ENCODE results near the gene PCDHB8. TPM values are rescaled to one million over a fixed set of nuclear protein-coding genes. Genes with fewer than 3 reads are reported as not detected.
"Not testable (repeated sequence)": the region's sequence is repeated elsewhere in the genome, so short reads cannot be mapped to it uniquely, and the experiment has no call there.

Gene PCDHB8
- total RNA-seq, 1 donor from 2014 or later, result 0.25 TPM

DNA sequence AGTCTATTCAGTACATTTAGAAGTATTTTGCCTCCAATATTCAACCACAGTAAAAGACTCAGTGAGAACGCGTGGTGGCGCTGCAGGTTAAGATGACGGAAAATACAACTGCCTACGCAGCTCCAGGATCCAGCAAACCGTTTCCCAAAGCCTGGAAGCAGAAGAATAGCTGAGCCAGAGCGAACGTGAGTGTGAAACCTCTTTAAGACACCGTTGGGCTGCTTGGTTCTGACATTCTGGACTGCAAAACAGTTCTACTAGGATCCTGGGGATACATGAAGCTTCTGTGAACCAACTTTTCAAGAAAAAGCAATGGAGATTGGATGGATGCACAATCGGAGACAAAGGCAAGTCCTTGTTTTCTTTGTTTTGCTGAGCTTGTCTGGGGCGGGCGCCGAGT is 4.7 kb downstream of the PCDHB8 start, which contains the start of gene PCDHB16:
Gene PCDHB16 (plus strand): TSS at position 140 of the 400 bp plus-strand sequence. CDS start 173 bp downstream, at position 313.
- intact Hi-C loops (cut with DNase I), result no loop called here
- no peak for DNase-seq (ENCODE audit: extremely low spot score in 2 of 2)
- Histone ChIP-seq H3K4me3 (peak within 1 kb of the TSS; percentile 9 to 39), H3K4me1 (no peaks in the 10 kb centered on the region), H3K36me3 (no peaks in the 10 kb centered on the region), H3K27ac (peak within 1 kb of the TSS; percentile 24), H3K27me3 (no peaks in the 10 kb centered on the region), H3K9me3 (peaks cover 32% of the 10 kb centered on the region)
- TF ChIP-seq, protein P1, sequence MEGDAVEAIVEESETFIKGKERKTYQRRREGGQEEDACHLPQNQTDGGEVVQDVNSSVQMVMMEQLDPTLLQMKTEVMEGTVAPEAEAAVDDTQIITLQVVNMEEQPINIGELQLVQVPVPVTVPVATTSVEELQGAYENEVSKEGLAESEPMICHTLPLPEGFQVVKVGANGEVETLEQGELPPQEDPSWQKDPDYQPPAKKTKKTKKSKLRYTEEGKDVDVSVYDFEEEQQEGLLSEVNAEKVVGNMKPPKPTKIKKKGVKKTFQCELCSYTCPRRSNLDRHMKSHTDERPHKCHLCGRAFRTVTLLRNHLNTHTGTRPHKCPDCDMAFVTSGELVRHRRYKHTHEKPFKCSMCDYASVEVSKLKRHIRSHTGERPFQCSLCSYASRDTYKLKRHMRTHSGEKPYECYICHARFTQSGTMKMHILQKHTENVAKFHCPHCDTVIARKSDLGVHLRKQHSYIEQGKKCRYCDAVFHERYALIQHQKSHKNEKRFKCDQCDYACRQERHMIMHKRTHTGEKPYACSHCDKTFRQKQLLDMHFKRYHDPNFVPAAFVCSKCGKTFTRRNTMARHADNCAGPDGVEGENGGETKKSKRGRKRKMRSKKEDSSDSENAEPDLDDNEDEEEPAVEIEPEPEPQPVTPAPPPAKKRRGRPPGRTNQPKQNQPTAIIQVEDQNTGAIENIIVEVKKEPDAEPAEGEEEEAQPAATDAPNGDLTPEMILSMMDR (IDR thresholded peaks at IDR 0.05), result peak in 1 of 3 experiments; percentile 28
- no peak for TF ChIP-seq POLR2A (IDR thresholded peaks at IDR 0.05)

- DNase-seq (ENCODE audit: extremely low spot score in 2 of 2); H3K27me3 ChIP-seq; H3K36me3 ChIP-seq; H3K4me3 ChIP-seq; intact Hi-C loops (cut with DNase I); H3K4me1 ChIP-seq; H3K27ac ChIP-seq: not testable (repeated sequence)
- peaks cover 27% of the 10 kb centered on the region for H3K9me3 ChIP-seq
These were observed 6.7 kb downstream of the PCDHB8 start for GRCh38 chr5:141184117-141184855.

- Histone ChIP-seq H3K9me3 (peaks cover 26% of the 10 kb centered on the region), H3K36me3 (no peaks in the 10 kb centered on the region), H3K4me3 (no peak within 1 kb of the TSS), H3K4me1 (no peaks in the 10 kb centered on the region), H3K27me3 (no peaks in the 10 kb centered on the region), H3K27ac (no peak within 1 kb of the TSS)
- intact Hi-C loops (cut with DNase I), result no loop called here
- DNase-seq (ENCODE audit: extremely low spot score in 2 of 2), result no peak
- TF ChIP-seq POLR2AphosphoS5 (IDR thresholded peaks at IDR 0.05; ENCODE audit: insufficient read depth in 1 of 2, low read depth in 1 of 2) (no peak), POLR2A (IDR thresholded peaks at IDR 0.05) (no peak)
- TF ChIP-seq, protein P1 (IDR thresholded peaks at IDR 0.05), result no peak
These were observed 9.4 kb downstream of the PCDHB8 start, which contains the start of gene PCDHB9 for GRCh38 chr5:141186897-141187512. Gene PCDHB9, plus strand, starts transcription at chr5:141187161. Its CDS starts 158 bp downstream, at chr5:141187319.

DNA sequence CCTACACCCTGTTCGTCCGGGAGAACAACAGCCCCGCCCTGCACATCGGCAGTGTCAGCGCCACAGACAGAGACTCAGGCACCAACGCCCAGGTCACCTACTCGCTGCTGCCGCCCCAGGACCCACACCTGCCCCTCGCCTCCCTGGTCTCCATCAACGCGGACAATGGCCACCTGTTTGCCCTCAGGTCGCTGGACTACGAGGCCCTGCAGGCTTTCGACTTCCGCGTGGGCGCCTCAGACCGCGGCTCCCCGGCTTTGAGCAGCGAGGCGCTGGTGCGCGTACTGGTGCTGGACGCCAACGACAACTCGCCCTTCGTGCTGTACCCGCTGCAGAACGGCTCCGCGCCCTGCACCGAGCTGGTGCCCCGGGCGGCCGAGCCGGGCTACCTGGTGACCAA is 11.1 kb downstream of the PCDHB8 start:
- H3K9me3 ChIP-seq, result peaks cover 28% of the 10 kb centered on the region
- H3K4me1 ChIP-seq; H3K36me3 ChIP-seq; H3K27ac ChIP-seq; H3K4me3 ChIP-seq; intact Hi-C loops (cut with DNase I); DNase-seq (ENCODE audit: extremely low spot score in 2 of 2); H3K27me3 ChIP-seq: not testable (repeated sequence)

DNA sequence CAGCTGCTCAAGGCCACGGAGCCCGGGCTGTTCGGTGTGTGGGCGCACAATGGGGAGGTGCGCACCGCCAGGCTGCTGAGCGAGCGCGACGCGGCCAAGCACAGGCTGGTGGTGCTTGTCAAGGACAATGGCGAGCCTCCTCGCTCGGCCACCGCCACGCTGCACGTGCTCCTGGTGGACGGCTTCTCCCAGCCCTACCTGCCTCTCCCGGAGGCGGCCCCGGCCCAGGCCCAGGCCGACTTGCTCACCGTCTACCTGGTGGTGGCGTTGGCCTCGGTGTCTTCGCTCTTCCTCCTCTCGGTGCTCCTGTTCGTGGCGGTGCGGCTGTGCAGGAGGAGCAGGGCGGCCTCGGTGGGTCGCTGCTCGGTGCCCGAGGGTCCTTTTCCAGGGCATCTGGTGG is 11.5 kb downstream of the PCDHB8 start:
- H3K27ac ChIP-seq; DNase-seq (ENCODE audit: extremely low spot score in 2 of 2); H3K4me3 ChIP-seq; H3K27me3 ChIP-seq; H3K4me1 ChIP-seq; intact Hi-C loops (cut with DNase I); H3K36me3 ChIP-seq: not testable (repeated sequence)
- peaks cover 27% of the 10 kb centered on the region for H3K9me3 ChIP-seq

GRCh38 chr5:141192110-141192725 is 14.6 kb downstream of the PCDHB8 start, which contains the start of gene PCDHB10:
Gene PCDHB10, plus strand, starts transcription at chr5:141192353. Its CDS starts 200 bp downstream, at chr5:141192553.
- Histone ChIP-seq H3K27ac (no peak within 1 kb of the TSS), H3K36me3 (no peaks in the 10 kb centered on the region), H3K27me3 (no peaks in the 10 kb centered on the region), H3K9me3 (peaks cover 29% of the 10 kb centered on the region), H3K4me1 (no peaks in the 10 kb centered on the region), H3K4me3 (no peak within 1 kb of the TSS)
- DNase-seq (ENCODE audit: extremely low spot score in 2 of 2), result no peak
- TF ChIP-seq POLR2AphosphoS5 (IDR thresholded peaks at IDR 0.05; ENCODE audit: insufficient read depth in 1 of 2, low read depth in 1 of 2) (no peak), POLR2A (IDR thresholded peaks at IDR 0.05) (no peak)
- TF ChIP-seq, protein P1 (IDR thresholded peaks at IDR 0.05), result no peak
- intact Hi-C loops (cut with DNase I), result no loop called here

GRCh38 chr5:141194332-141194731 is 16.7 kb downstream of the PCDHB8 start:
- H3K27ac ChIP-seq; H3K36me3 ChIP-seq; DNase-seq (ENCODE audit: extremely low spot score in 2 of 2); H3K27me3 ChIP-seq; H3K4me1 ChIP-seq; intact Hi-C loops (cut with DNase I); H3K4me3 ChIP-seq: not testable (repeated sequence)
- H3K9me3 ChIP-seq, result peaks cover 23% of the 10 kb centered on the region
